H1 (cell line): Measurements from ENCODE around the gene MSI2. TPM values are rescaled to one million over a fixed set of nuclear protein-coding genes. Genes with fewer than 3 reads are reported as not detected.

Experiments used
- CTCF ChIA-PET: fragments of 300-600 bp; sonication (Branson Sonifier 250); formaldehyde crosslinking; loops from one replicate; lab custom pipeline; 2021; ENCODE audit not compliant: partially characterized antibody; lab: Charles Lee
- POLR2A ChIA-PET: fragments of 300-600 bp; sonication (Branson Sonifier 250); formaldehyde crosslinking; loops from one replicate; lab custom pipeline; 2021; ENCODE audit warnings: inconsistent platforms; ENCODE audit not compliant: partially characterized antibody; lab: Charles Lee
- DNase-seq, 2 experiments: peaks; one replicate each; pipeline versions ENCODE4 v3.0.0 to v3.0.0-alpha.2; 2010 to 2022; ENCODE audit warnings: low spot score in 2 of 2, low read depth in 1 of 2, mixed read lengths in 1 of 2
- FAIRE-seq: peaks from 2 replicates; lab custom pipeline; 2011; peaks lifted over from hg19 to GRCh38; lab: Jason Lieb, UNC
- H2AFZ ChIP-seq: 2 replicates; pipeline ENCODE4 v1.8.1; 2012; ENCODE audit warnings: low read length, inconsistent platforms
- H2AK5ac ChIP-seq: 2 replicates; pipeline ENCODE4 v1.6.1; 2013; ENCODE audit warnings: low read depth, low read length
- H2BK120ac ChIP-seq: replicated peaks from 2 replicates; pipeline ENCODE3; 2013; ENCODE audit warnings: low read depth, low read length, inconsistent platforms
- H2BK12ac ChIP-seq: 2 replicates; pipeline ENCODE4 v1.6.1; 2013; ENCODE audit warnings: low read depth, low read length
- H2BK15ac ChIP-seq: 2 replicates; pipeline ENCODE4 v1.6.1; 2013; ENCODE audit warnings: low read length
- H2BK20ac ChIP-seq: 2 replicates; pipeline ENCODE4 v1.6.1; 2013; ENCODE audit warnings: low read length
- H2BK5ac ChIP-seq: 2 replicates; pipeline ENCODE4 v1.6.1; 2013; ENCODE audit warnings: low read depth, low read length
- H3K14ac ChIP-seq: 2 replicates; pipeline ENCODE4 v1.6.1; 2013; ENCODE audit warnings: inconsistent platforms; ENCODE audit not compliant: insufficient read length
- H3K18ac ChIP-seq: 2 replicates; pipeline ENCODE4 v1.6.1; 2013; ENCODE audit warnings: low read length; ENCODE audit errors: extremely low read depth
- H3K23ac ChIP-seq: 2 replicates; pipeline ENCODE4 v1.6.1; 2013; ENCODE audit warnings: inconsistent platforms; ENCODE audit not compliant: insufficient read length
- H3K23me2 ChIP-seq: 2 replicates; pipeline ENCODE4 v1.6.1; 2013; ENCODE audit warnings: low read depth, low read length
- H3K27ac ChIP-seq: 2 replicates; pipeline ENCODE4 v1.6.1; 2011; ENCODE audit warnings: low read depth, low read length, inconsistent platforms
- H3K27me3 ChIP-seq, 4 experiments: replicated peaks in 1 of 4; 1 replicate in 1 of 4; 2 replicates in 3 of 4; pipeline versions ENCODE4 v1.6.1 to v1.8.1; 2011 to 2013; ENCODE audit warnings: low read length in 3 of 4, mild to moderate bottlenecking in 3 of 4, inconsistent platforms in 2 of 4, mixed read lengths in 2 of 4, moderate library complexity in 1 of 4; ENCODE audit not compliant: control insufficient read depth in 3 of 4, insufficient read depth in 3 of 4; ENCODE audit errors: extremely low read depth in 1 of 4
- H3K36me3 ChIP-seq, 4 experiments: 2 replicates each; pipeline versions ENCODE4 v1.6.1 to v1.8.1; 2011 to 2013; ENCODE audit warnings: mild to moderate bottlenecking in 4 of 4, low read length in 3 of 4, moderate library complexity in 2 of 4, control low read depth in 1 of 4, inconsistent platforms in 1 of 4; ENCODE audit not compliant: insufficient read depth in 4 of 4, control insufficient read depth in 2 of 4
- H3K4ac ChIP-seq: replicated peaks from 2 replicates; pipeline ENCODE3; 2013; ENCODE audit warnings: low read length, low read depth, mixed read lengths, inconsistent platforms; ENCODE audit not compliant: insufficient read length
- H3K4me1 ChIP-seq, 4 experiments: replicated peaks in 1 of 4; 1 replicate in 1 of 4; 2 replicates in 3 of 4; pipeline versions ENCODE4 v1.6.1 to v1.8.1; 2011 to 2013; ENCODE audit warnings: low read length in 3 of 4, inconsistent platforms in 2 of 4, mixed read lengths in 1 of 4; ENCODE audit not compliant: insufficient read depth in 4 of 4, control insufficient read depth in 3 of 4
- H3K4me2 ChIP-seq, 2 experiments: 2 replicates each; pipeline versions ENCODE4 v1.6.1 to v1.8.1; 2011 to 2013; ENCODE audit warnings: low read depth in 2 of 2, low read length in 2 of 2, control low read depth in 1 of 2, inconsistent platforms in 1 of 2, mild to moderate bottlenecking in 1 of 2; ENCODE audit not compliant: insufficient read depth in 1 of 2
- H3K4me3 ChIP-seq, 4 experiments: fragments of 200-600, 300-600 bp in 1 of 4; sonication (generic), shearing (Covaris generic), sonication (Bioruptor Twin) in 1 of 4; 2 replicates each; pipeline versions ENCODE4 v1.5.1 to v1.8.1; 2011 to 2016; ENCODE audit warnings: low read length in 4 of 4, low read depth in 3 of 4, control low read depth in 2 of 4, inconsistent platforms in 2 of 4, mild to moderate bottlenecking in 2 of 4, mixed read lengths in 1 of 4, moderate library complexity in 1 of 4; ENCODE audit not compliant: insufficient read depth in 2 of 4; ENCODE audit errors: extremely low read depth in 1 of 4
- H3K56ac ChIP-seq: replicated peaks from 2 replicates; pipeline ENCODE3; 2013; ENCODE audit warnings: low read depth, mild to moderate bottlenecking, mixed read lengths, low read length, inconsistent platforms; ENCODE audit not compliant: insufficient read length
- H3K79me1 ChIP-seq: 2 replicates; pipeline ENCODE4 v1.6.1; 2013; ENCODE audit warnings: low read depth, low read length, control low read depth
- H3K79me2 ChIP-seq, 2 experiments: 2 replicates each; pipeline versions ENCODE4 v1.6.1 to v1.8.1; 2012 to 2013; ENCODE audit warnings: low read length in 2 of 2, mild to moderate bottlenecking in 2 of 2, inconsistent platforms in 1 of 2; ENCODE audit not compliant: insufficient read depth in 2 of 2, control insufficient read depth in 1 of 2
- H3K9ac ChIP-seq, 4 experiments: replicated peaks in 1 of 4; 1 replicate in 1 of 4; 2 replicates in 3 of 4; pipeline versions ENCODE4 v1.6.1 to v1.8.1; 2011 to 2013; ENCODE audit warnings: low read depth in 3 of 4, low read length in 3 of 4, control low read depth in 2 of 4, mild to moderate bottlenecking in 2 of 4, moderate library complexity in 2 of 4, inconsistent platforms in 1 of 4; ENCODE audit errors: extremely low read depth in 1 of 4
- H3K9me3 ChIP-seq, 2 experiments: 2 replicates each; pipeline versions ENCODE4 v1.6.1 to v1.8.1; 2012 to 2013; ENCODE audit warnings: mild to moderate bottlenecking in 2 of 2, moderate library complexity in 2 of 2, control low read depth in 1 of 2, inconsistent platforms in 1 of 2, low read depth in 1 of 2, low read length in 1 of 2, mixed read lengths in 1 of 2; ENCODE audit not compliant: insufficient read depth in 2 of 2
- H4K20me1 ChIP-seq, 2 experiments: replicated peaks in 1 of 2; 2 replicates each; pipeline versions ENCODE3 to v1.8.1; 2011 to 2013; ENCODE audit warnings: inconsistent platforms in 2 of 2, low read length in 2 of 2, mild to moderate bottlenecking in 1 of 2; ENCODE audit not compliant: insufficient read depth in 2 of 2, control insufficient read depth in 1 of 2
- H4K5ac ChIP-seq: 2 replicates; pipeline ENCODE4 v1.6.1; 2013; ENCODE audit warnings: low read length, low read depth, mixed read lengths, inconsistent platforms; ENCODE audit not compliant: insufficient read length
- H4K8ac ChIP-seq: 2 replicates; pipeline ENCODE4 v1.8.0; 2013; ENCODE audit warnings: mild to moderate bottlenecking, moderate library complexity, low read length, inconsistent platforms; ENCODE audit not compliant: insufficient read depth; ENCODE audit errors: extremely low read depth
- H4K91ac ChIP-seq: replicated peaks from 2 replicates; pipeline ENCODE3; 2013; ENCODE audit warnings: low read length, mixed read lengths, inconsistent platforms; ENCODE audit not compliant: insufficient read length
- FOSL1 ChIP-seq: IDR thresholded peaks from 2 replicates; pipeline ENCODE4 v1.6.1; 2011; ENCODE audit warnings: mild to moderate bottlenecking, low read depth, low read length, moderate library complexity; ENCODE audit not compliant: insufficient read depth
- TCF12 ChIP-seq: IDR thresholded peaks from 2 replicates; pipeline ENCODE4 v1.6.1; 2011; ENCODE audit warnings: low read depth, mild to moderate bottlenecking, low read length
- WGBS, 2 experiments: shearing (Covaris generic) in 1 of 2; methylation state at CpG; one replicate each; pipeline versions ENCODE4 v1.1.6 to v1.1.7; 2013 to 2015; ENCODE audit warnings: low lambda C conversion rate in 2 of 2, mixed read lengths in 2 of 2, inconsistent platforms in 1 of 2, low coverage in 1 of 2, missing lambda C conversion rate in 1 of 2; ENCODE audit not compliant: insufficient replicate concordance in 2 of 2, insufficient coverage in 1 of 2, insufficient read length in 1 of 2; ENCODE audit errors: extremely low coverage in 1 of 2, missing lambda C conversion rate in 1 of 2; 5-methylcytosine and 5-hydroxymethylcytosine counted together
- polyA plus RNA-seq, 7 experiments: library from polyadenylated mRNA; depleted of rRNA in 3 of 7; stranded (reverse) in 5 of 7; unstranded in 2 of 7; fragments of >200 nt in 5 of 7; fragments of 200-250 nt in 2 of 7; gene quantifications; 1 replicate in 5 of 7; 2 replicates in 1 of 7; 4 replicates in 1 of 7; pipeline versions ENCODE4 v1.2.1 to v1.2.3, GENCODE V29; 2011 to 2013; ENCODE audit warnings: missing spikeins in 2 of 7, mixed read lengths in 2 of 7
- total RNA-seq: library from RNA; stranded (reverse); fragmentation: NEBNext Ultra II Directional; extraction: Animal tissue kit (Norgen Biotek cat#: 25700); gene quantifications from 2 replicates; pipeline ENCODE4 v1.2.1, GENCODE V29; 2021

The MSI2 gene
- total and polyA plus RNA-seq, 2 of the 8 experiments (the other 6 are each of a cell fraction or from before 2014, with no cell fraction given), result 36.7 to 80.6 TPM

GRCh38 chr17:57299176-57299575, 42.9 kb downstream of the MSI2 start:
- H3K36me3 ChIP-seq, result peaks cover 2 to 29% (median 19%) of the 10 kb centered on the region in 4 experiments; a peak in 7 of 8 replicates
- H3K9ac ChIP-seq, result no peak overlapping the region
- no peak overlapping the region for H4K5ac ChIP-seq
- no peak overlapping the region for H2BK20ac ChIP-seq
- no peak overlapping the region for H2AFZ ChIP-seq
- H4K8ac ChIP-seq, result no peak overlapping the region
- no peak overlapping the region for H3K14ac ChIP-seq
- no peak overlapping the region for H4K91ac ChIP-seq
- WGBS, 2 experiments, result 89% methylated on average over 7 of the region's 7 CpGs; no CpG with 5 or more reads in 1 of the 2 experiments
- DNase-seq (no peak), FAIRE-seq (no peak)
- no peak overlapping the region for H2BK15ac ChIP-seq
- no peak overlapping the region for H3K4me3 ChIP-seq
- no peak overlapping the region for H3K23ac ChIP-seq
- peaks cover 0 to 38% of the 10 kb centered on the region in 2 experiments; a peak in 2 of 4 replicates for H3K79me2 ChIP-seq
- H3K9me3 ChIP-seq, result peaks cover 6 to 11% of the 10 kb centered on the region in 2 experiments; a peak in 2 of 4 replicates
- peaks cover 2 to 10% of the 10 kb centered on the region in 2 experiments for H4K20me1 ChIP-seq
- no peak overlapping the region for H3K4ac ChIP-seq
- peaks cover 8 to 11% (median 10%) of the 10 kb centered on the region in 4 experiments for H3K4me1 ChIP-seq
- ChIA-PET POLR2A (interaction anchor here (1.2 kb wide), 1 partner anchor 12 kb away, joined by 3 read pairs; no protein-coding TSS in a partner anchor), CTCF (interaction anchor here (1.1 to 1.3 kb wide), 2 partner anchors 10 to 28 kb away, joined by 3 read pairs; no protein-coding TSS in a partner anchor)
- no peak overlapping the region for H3K18ac ChIP-seq
- no peaks in the 10 kb centered on the region for H3K23me2 ChIP-seq
- no peak overlapping the region for H2BK120ac ChIP-seq
- H3K27ac ChIP-seq, result no peak overlapping the region
- H2BK12ac ChIP-seq, result no peak overlapping the region
- H2BK5ac ChIP-seq, result no peak overlapping the region
- H2AK5ac ChIP-seq, result no peak overlapping the region
- no peaks in the 10 kb centered on the region for H3K27me3 ChIP-seq
- no peak overlapping the region for H3K56ac ChIP-seq
- H3K4me2 ChIP-seq, result no peak overlapping the region
- peaks cover 6% of the 10 kb centered on the region for H3K79me1 ChIP-seq
- TF ChIP-seq TCF12 (no peak), FOSL1 (no peak)
